ENCODE results near the gene FILIP1L.

DNA sequence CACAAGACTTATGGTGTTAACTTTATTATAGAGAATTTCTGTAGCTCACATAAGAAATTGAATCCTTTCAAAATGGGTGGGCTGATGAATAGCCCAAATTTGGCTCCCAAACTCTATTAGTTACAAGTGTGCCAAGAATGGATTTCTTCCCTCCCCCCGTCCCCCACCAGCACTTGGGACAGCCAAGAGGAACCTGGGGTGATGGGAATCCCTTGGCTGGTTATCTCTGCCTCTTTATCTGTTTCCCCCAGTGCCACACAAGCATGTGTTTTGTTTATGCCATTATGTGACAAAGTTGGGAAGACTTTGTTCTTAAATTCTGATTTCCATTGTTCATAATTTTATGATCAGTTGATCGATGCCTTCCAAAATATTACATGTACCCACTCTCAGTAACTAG lies 268.3 kb downstream of the FILIP1L start:
- TF ChIP-seq, protein P1, sequence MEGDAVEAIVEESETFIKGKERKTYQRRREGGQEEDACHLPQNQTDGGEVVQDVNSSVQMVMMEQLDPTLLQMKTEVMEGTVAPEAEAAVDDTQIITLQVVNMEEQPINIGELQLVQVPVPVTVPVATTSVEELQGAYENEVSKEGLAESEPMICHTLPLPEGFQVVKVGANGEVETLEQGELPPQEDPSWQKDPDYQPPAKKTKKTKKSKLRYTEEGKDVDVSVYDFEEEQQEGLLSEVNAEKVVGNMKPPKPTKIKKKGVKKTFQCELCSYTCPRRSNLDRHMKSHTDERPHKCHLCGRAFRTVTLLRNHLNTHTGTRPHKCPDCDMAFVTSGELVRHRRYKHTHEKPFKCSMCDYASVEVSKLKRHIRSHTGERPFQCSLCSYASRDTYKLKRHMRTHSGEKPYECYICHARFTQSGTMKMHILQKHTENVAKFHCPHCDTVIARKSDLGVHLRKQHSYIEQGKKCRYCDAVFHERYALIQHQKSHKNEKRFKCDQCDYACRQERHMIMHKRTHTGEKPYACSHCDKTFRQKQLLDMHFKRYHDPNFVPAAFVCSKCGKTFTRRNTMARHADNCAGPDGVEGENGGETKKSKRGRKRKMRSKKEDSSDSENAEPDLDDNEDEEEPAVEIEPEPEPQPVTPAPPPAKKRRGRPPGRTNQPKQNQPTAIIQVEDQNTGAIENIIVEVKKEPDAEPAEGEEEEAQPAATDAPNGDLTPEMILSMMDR (IDR thresholded peaks at IDR 0.05; ENCODE audit: borderline replicate concordance, extremely low read depth, low read length, poor library complexity, severe bottlenecking) = no peak
- no peak for TF ChIP-seq EZH2 (IDR thresholded peaks at IDR 0.05; ENCODE audit: borderline replicate concordance, low read depth, low read length, severe bottlenecking)
